HG03175 (cell line): ENCODE results near the gene CASP5.
"Not testable (repeated sequence)": the region's sequence is repeated elsewhere in the genome, so short reads cannot be mapped to it uniquely, and the experiment has no call there.

Experiments
- ATAC-seq: cut with Tn5 transposase; IDR thresholded peaks from one replicate; pipeline ENCODE4 v1.9.1; 2021; ENCODE audit warnings: mild to moderate bottlenecking, moderate library complexity; ENCODE audit not compliant: unreplicated experiment

The CASP5 gene

DNA sequence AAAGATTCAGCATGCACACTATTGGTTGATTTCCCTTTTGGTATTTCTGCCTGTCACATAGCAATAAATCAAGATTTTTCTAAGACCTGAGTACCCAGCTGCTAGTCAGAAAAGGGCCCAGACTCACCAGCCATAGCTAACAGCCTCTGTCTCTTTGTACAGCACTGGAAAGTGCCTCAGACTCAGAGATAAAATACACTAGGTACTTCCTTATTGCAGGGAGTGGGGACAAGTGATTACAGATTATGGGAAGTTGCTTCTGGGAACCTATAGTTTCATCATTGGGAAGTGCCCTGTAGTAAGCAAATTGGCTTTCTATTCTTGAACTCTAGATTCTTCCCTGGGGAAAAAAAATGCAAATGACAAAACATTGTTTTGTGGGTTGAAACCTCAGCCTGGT lies at the start of gene CASP5:
TSS of gene CASP5 (minus strand) at position 166 of the 400 bp plus-strand sequence. CDS start at position 134, 32 bp downstream.
- ATAC-seq: no peak

DNA sequence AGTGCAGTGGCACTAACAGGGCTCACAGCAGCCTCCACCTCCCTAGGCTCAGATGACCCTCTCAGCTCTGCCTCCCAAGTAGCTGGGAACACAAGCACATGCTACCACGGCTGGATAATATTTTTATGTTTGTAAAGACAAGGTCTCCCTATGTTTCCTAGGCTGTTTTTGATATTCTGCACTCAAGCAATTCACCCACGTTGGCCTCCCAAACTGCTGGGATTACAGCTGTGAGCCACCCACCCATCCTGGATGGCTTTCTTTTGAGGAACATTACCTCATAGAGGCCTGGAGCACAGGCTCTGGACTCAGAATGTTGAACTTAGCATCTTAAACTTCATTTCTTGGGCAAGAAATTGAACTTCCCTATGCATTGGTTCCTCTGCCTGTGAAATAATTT lies 49.1 kb upstream of the CASP5 start:
- ATAC-seq: not testable (repeated sequence)

DNA sequence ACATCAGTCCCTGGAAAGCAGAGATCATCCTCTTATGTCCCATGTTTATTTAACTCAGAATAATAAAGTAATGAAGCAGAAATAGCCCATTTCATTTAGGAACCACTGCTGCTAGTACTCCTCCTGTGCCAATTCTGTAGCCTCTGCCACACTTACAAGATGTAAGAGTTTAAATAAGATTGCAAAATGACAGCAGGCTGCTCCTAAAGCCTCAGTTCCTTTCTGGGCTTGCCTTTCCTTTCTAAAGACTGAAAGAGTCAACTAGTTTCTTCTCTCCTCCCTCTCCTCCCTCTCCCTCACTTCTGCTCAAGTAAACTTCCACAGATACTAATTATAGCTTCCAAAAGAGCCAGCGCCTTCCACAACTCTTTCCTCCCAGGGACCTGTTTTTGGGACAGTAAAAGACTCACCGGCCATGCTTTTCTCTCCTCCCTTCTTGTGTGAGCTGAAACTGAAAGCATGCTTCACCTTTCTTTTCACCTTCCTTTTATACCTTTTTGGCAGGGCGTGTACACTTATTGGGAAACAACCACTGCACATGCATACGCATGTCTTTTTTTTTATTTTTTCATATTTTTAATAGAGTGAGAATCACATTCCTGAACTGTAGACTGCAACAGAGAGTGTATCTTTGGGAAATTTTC lies 48.2 kb upstream of the CASP5 start:
- ATAC-seq: no peak

DNA sequence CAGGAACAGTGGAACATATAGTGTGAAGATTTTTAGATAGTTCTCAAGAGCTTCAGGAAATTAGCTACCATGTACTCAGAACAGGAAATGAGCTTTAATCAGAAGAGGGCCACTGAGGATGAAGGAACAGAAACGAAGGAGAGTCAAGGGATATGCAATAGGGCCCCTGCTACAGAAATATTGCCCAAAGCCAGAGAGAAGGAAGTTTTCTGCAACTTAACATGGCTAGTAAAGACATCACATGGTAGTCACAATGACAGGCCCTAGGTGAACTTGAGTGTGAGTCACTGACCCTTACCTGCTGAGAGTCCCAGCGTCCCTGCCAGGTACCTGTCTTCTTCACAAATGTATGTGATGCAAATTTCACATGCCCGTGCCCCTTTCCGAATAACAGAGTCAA lies 47.3 kb upstream of the CASP5 start:
- no peak for ATAC-seq

DNA sequence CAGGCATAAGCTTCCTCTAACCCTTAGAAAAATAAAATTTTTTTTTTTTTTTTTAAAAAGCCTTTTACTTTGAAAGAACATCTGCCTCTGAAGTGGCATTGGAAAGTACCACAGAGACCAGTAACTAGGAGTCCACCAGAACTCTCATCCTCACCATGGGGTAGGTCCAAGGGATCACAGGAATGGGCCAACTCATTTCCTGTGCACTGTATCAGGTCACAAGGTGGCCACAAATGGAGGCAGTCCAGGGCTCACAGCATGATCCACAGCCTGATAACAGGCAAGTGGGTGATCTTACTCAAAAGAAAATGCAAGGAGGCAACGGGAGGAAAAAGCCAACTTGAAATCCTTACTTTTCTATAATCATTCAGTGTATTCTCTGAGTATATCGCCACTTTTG lies 46.8 kb upstream of the CASP5 start:
- ATAC-seq: not testable (repeated sequence)

GRCh38 chr11:105063245-105063941 lies 40.4 kb upstream of the CASP5 start:
- ATAC-seq: not testable (repeated sequence)

- ATAC-seq: no peak
These were observed 34.5 kb upstream of the CASP5 start for GRCh38 chr11:105057432-105057831.

GRCh38 chr11:105056446-105056845 lies 33.5 kb upstream of the CASP5 start:
- no peak for ATAC-seq

GRCh38 chr11:105054723-105055493 lies 31.9 kb upstream of the CASP5 start:
- no peak for ATAC-seq

DNA sequence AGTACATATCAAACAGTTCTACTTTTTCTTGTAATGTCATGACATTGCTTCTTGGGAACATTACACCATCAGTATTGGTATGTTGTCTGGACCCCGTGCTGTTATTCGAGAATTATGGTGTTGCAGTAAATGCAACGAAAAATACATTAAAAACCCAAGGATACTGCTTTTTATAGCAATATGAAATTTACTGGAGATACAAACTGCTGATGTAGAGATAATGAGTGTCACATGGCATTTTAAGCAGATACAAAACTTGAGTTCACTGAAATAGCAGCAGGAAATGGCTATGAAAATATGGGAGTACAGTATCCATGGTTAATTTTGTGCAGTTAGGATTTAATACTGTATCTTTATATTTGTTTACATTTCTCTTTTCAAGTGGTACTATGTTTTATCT lies 29.5 kb upstream of the CASP5 start:
- ATAC-seq: no peak

GRCh38 chr11:105051559-105051958 lies 28.6 kb upstream of the CASP5 start:
- ATAC-seq: no peak

- ATAC-seq: no peak
These were observed 26.5 kb upstream of the CASP5 start for GRCh38 chr11:105049481-105049880.

GRCh38 chr11:105046898-105047579 lies 24.1 kb upstream of the CASP5 start:
- no peak for ATAC-seq

GRCh38 chr11:105045676-105046296 lies 22.8 kb upstream of the CASP5 start:
- ATAC-seq: no peak

- ATAC-seq: peak; percentile 99
These were observed 21.9 kb upstream of the CASP5 start, which contains the start of gene CARD16 for GRCh38 chr11:105044557-105045524. Gene CARD16 (minus strand): TSS chr11:105045335. CDS start chr11:105045297, 38 bp downstream.

GRCh38 chr11:105042178-105042577 lies 19.2 kb upstream of the CASP5 start:
- ATAC-seq: no peak

- ATAC-seq: no peak
These were observed 17.7 kb upstream of the CASP5 start for GRCh38 chr11:105040703-105041102.

- peak; percentile 88 for ATAC-seq
These were observed 12.0 kb upstream of the CASP5 start, which contains the start of gene CASP1 for GRCh38 chr11:105034813-105035620. Gene CASP1 (minus strand): TSS chr11:105035144. CDS start chr11:105035113, 31 bp downstream.
